GM12878 (cell line): Measurements from ENCODE around the gene TTYH3. TPM values are rescaled to one million over a fixed set of nuclear protein-coding genes. Genes with fewer than 3 reads are reported as not detected.

Experiments used
- ATF7 ChIP-seq: fragments of 450-650 bp; IDR thresholded peaks from 2 replicates; pipeline ENCODE4 v1.6.1; 2016; ENCODE audit warnings: low read depth, mild to moderate bottlenecking
- BCLAF1 ChIP-seq: fragments of 450-650 bp; IDR thresholded peaks from 2 replicates; pipeline ENCODE4 v1.6.1; 2017; ENCODE audit warnings: antibody characterized with exemption, mild to moderate bottlenecking, moderate library complexity
- E4F1 ChIP-seq: fragments of 450-650 bp; IDR thresholded peaks from 2 replicates; pipeline ENCODE4 v1.6.1; 2018; ENCODE audit warnings: borderline replicate concordance, mild to moderate bottlenecking; ENCODE audit not compliant: partially characterized antibody
- HDGF ChIP-seq: fragments of 450-650 bp; IDR thresholded peaks from 2 replicates; pipeline ENCODE4 v1.6.1; 2016; ENCODE audit warnings: antibody characterized with exemption
- MAX ChIP-seq: IDR thresholded peaks from 2 replicates; pipeline ENCODE4 v1.6.1; 2012; ENCODE audit warnings: low read depth, low read length, improper control_type of control experiment
- NRF1 ChIP-seq: conservative IDR thresholded peaks from 2 replicates; pipeline ENCODE4 v1.6.1; 2011; ENCODE audit warnings: mild to moderate bottlenecking, low read depth, low read length, improper control_type of control experiment
- RCOR1 ChIP-seq: conservative IDR thresholded peaks from 2 replicates; pipeline ENCODE4 v1.6.1; 2012; ENCODE audit warnings: low read depth, low read length, improper control_type of control experiment
- RELB ChIP-seq: fragments of 450-650 bp; IDR thresholded peaks from 2 replicates; pipeline ENCODE4 v1.6.1; 2017; ENCODE audit warnings: low read depth, mild to moderate bottlenecking, moderate library complexity
- SPI1 ChIP-seq: IDR thresholded peaks from 2 replicates; pipeline ENCODE4 v1.6.1; 2011; ENCODE audit warnings: low read depth, mild to moderate bottlenecking, low read length, moderate library complexity, borderline replicate concordance; ENCODE audit not compliant: insufficient read depth
- ZBTB40 ChIP-seq: fragments of 450-650 bp; IDR thresholded peaks from 2 replicates; pipeline ENCODE4 v1.6.1; 2016; ENCODE audit warnings: mild to moderate bottlenecking, moderate library complexity, borderline replicate concordance
- ZNF384 ChIP-seq: IDR thresholded peaks from 2 replicates; pipeline ENCODE4 v1.6.1; 2012; ENCODE audit warnings: low read depth, mild to moderate bottlenecking, low read length, improper control_type of control experiment, borderline replicate concordance
- ZNF622 ChIP-seq: fragments of 450-650 bp; IDR thresholded peaks from 2 replicates; pipeline ENCODE4 v1.6.1; 2017; ENCODE audit warnings: mild to moderate bottlenecking, inconsistent platforms
- polyA plus RNA-seq, 11 experiments: library from polyadenylated mRNA; depleted of rRNA in 4 of 11; unstranded in 6 of 11; stranded (reverse) in 5 of 11; fragments of >200 nt; fragmentation: Nextera tagmentation in 4 of 11; fragmentation: Illumina TruSeq in 1 of 11; extraction: Ambion mirVana in 4 of 11; extraction: Trizol in 1 of 11; gene quantifications; 1 replicate in 1 of 11; 2 replicates in 10 of 11; pipeline versions ENCODE4 v1.2.1 to v1.2.3, GENCODE V29; 2011 to 2016; ENCODE audit warnings: inconsistent platforms in 2 of 11, missing spikeins in 2 of 11, low read depth in 1 of 11
- total RNA-seq, 4 experiments: library from RNA; depleted of rRNA in 3 of 4; stranded (reverse); fragments of >200 nt in 3 of 4; fragmentation: Illumina TruSeq in 1 of 4; extraction: Trizol in 1 of 4; gene quantifications; 2 replicates each; pipeline versions ENCODE4 v1.2.1 to v1.2.3, GENCODE V29; 2013 to 2021

TTYH3 gene
- total and polyA plus RNA-seq, 10 of the 15 experiments (the other 5 are each of a cell fraction or from before 2014, with no cell fraction given): 0.79 to 71.4 (median 10.5) TPM

- 0 out of 2 replicates have a peak, but pooled peaks have one; percentile 19 for TF ChIP-seq SPI1
- peak; percentile 29; the same call in 1 of the 2 replicates for TF ChIP-seq MAX
- no peak for TF ChIP-seq RCOR1
- TF ChIP-seq E4F1: no peak
- TF ChIP-seq RELB: peak; percentile 66; the same call in 1 of the 2 replicates
- TF ChIP-seq ZNF384: no peak
- TF ChIP-seq ZBTB40: no peak
- TF ChIP-seq ATF7: peak; percentile 76
- TF ChIP-seq BCLAF1: no peak
- TF ChIP-seq HDGF: no peak
- no peak for TF ChIP-seq ZNF622
- no peak for TF ChIP-seq NRF1
These were observed 66.9 kb downstream of the TTYH3 start (continued) for GRCh38 chr7:2698581-2699288.
